Left cardiac atrium (tissue), 4 donors: Measurements from ENCODE around the gene CD300LG. TPM values are rescaled to one million over a fixed set of nuclear protein-coding genes. Genes with fewer than 3 reads are reported as not detected.
A peak's percentile ranks its signal among the peaks of the same experiment; 100 is the strongest.

ENCODE experiments used
- ATAC-seq, 2 donors: fragments of 200-7000 bp; cut with Tn5 transposase; one replicate each; pipeline ENCODE4 v1.9.1; 2020; ENCODE audit warnings: mild to moderate bottlenecking in 2 of 2, moderate library complexity in 2 of 2
- DNase-seq: peaks from one replicate; pipeline ENCODE4 v3.0.0-alpha.2; 2020
- intact Hi-C, 2 donors: fragments of 100-400 bp; cut with DNase I; formaldehyde crosslinking; loops; one replicate each; pipeline versions ENCODE4 v1.14.1 to v1.15.1; 2022 to 2023
- total RNA-seq, 2 donors: library from RNA; stranded (reverse); fragmentation: NEBNext Ultra II Directional; extraction: Animal tissue kit (Norgen Biotek cat#: 25700); gene quantifications; one replicate each; pipeline ENCODE4 v1.2.1, GENCODE V29; 2021
- donor health status: DM: no; HTN: yes; CAD: no.
- donor health status: DM: no; HTN: yes; CAD: no; lungs with severe emphysema.
- donor health status: DM: yes; HTN: yes; CAD: no.
- donor health status: Dilated cardiomyopathy.

The CD300LG gene
- total RNA-seq, 2 donors from 2014 or later = 14.5 to 15.0 TPM

DNA sequence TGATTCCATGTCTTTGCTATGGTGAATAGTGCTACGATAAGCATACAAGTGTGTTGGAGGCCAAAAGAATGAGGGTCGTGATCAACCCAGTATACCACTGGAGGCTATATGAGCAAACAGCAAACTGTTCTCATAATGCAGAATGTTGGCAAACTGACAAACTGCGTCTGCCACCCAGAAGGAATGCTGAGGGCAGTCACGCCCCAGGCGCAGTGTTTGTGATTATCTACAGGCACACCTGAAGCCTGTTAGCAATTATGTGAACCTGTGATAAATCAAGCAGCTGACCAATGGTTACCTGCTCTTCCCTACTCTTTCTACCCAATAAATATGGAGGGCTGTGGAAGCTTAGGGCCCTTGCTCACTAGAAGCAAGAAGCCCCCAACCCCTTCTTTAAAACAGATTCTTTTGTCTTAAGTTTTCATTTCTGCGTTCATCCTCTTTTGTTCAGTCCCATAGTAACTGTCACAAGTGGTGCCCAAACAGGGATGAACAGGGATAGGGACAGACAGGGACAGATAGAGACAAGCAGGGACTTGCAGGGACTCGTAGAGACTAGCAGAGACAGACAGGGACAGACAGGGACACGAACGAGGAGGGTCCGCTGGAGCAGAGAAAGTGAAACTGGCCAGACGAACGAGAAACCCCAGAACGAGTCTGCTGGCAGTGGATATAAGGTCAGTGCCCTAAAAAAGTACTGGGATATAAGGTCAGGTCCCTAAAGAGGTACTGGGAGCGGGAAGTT, 25.1 kb downstream of the CD300LG start:
- peak in 1 of 2 donors; percentile 20 for ATAC-seq
- no peak for DNase-seq
- intact Hi-C loops = loop anchor here in 1 of 2 donors (2.0 kb wide), 1 partner anchor 49 kb away; no protein-coding TSS in a partner anchor

DNA sequence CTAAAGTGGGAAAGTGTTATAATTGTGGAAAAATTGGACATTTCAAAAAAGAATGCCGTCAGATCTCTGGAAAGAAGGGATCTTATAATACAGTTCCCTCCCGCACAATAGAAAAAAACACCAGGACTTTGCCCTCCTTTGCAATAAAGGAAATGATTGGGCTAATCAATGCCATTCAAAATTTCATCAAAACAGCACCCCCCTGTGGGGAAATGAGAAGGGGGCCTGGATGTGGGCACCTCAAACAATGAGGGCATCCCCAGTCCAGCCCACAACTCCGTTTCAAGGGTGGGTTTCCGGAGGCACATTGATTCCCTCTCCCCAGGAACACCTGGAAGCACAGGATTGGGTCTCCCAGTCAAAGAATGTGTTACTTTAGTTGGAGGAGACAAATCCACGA, 26.1 kb downstream of the CD300LG start:
- intact Hi-C loops = loop anchor here in 1 of 2 donors (2.0 kb wide), 1 partner anchor 50 kb away; no protein-coding TSS in a partner anchor
- ATAC-seq (no peak), DNase-seq (no peak)

DNA sequence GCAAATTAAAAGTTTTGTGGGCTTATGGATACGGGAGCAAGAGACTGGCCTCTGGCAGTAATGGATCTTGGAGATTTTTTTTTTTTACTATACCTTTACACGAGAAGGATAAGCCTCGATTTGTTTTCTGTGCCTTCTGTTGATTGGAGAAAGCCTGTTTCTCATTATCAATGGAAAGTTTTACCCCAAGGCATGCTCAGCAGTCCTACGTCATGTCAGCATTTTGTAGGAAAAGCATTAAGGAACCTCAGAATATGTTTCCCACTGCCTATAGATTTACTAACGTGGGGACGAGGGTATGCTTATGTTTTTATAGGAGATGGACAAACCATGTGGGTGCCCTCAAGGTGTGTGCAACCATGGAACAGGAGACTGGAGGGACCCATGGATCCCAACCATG, 26.8 kb downstream of the CD300LG start:
- ATAC-seq (no peak), DNase-seq (no peak)
- intact Hi-C loops = loop anchor here in 1 of 2 donors (2.0 kb wide), 1 partner anchor 51 kb away; no protein-coding TSS in a partner anchor

DNA sequence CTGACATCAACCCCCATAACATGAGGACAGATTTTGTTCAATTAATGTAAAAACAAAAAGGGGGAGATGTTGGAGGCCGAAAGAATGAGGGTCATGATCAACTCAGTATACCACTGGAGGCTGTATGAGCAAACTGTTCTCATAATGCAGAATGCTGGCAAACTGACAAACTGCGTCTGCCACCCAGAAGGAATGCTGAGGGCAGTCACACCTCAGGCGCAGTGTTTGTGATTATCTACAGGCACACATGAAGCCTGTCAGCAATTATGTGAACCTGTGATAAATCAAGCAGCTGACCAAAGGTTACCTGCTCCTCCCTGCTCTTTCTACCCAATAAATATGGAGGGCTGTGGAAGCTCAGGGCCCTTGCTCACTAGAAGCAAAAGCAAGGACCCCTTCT, 27.3 kb downstream of the CD300LG start:
- ATAC-seq (peak; percentile 18 to 46), DNase-seq (peak; percentile 62)
- intact Hi-C loops = no loop called here

DNA sequence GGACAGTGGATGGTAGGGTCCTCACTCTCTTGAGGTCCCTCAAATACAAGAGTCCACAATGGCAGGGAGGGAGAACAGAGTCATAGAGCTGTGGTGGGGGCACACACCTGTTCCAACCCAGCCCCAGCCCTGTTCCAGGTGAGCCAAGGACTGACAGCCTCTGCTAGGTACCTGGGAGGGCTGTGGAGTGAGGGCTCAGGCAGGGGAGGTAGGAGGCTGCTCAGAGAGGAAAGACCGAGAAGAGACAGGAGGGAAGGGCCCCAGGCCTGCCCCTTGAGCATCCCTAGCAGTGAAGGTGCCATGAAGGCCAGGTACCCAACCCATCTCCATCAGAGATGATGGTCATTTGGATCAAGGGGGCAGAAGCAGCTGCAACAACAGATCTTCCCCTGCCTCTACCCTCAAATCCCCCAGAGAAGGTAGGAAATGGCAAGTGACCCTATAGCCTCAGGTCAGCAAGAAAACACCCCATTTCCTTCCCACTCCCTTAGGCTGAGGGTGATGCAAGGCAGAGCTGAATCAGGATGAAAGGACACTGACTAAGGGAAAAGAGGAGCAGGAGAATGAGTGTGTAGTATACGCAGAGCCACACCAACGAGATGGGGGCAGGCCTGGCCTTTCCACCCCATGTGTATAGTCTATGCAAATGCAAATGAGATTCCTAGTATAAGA, 28.6 kb downstream of the CD300LG start:
- intact Hi-C loops = no loop called here
- ATAC-seq (no peak), DNase-seq (no peak)

DNA sequence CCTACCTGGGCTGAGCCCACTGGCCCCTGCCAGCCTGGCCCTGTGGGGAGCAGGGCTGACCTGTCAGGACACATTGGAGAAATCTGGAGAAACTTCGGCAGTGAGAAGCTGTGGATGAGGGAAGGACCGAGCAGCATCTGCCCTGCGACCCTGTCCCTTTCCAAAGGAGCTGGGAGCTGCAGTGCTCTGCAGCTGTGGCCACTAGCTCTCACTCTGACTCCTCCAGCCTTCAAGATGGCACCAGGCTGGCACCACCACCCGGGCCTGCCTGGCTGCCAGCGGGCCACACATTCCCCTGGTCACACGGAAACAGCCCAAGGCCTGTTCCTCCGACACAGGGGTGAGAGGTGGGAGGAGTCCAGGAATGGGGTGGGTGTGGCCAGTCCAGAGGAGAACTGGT, 30.1 kb downstream of the CD300LG start:
- DNase-seq (no peak), ATAC-seq (no peak)

DNA sequence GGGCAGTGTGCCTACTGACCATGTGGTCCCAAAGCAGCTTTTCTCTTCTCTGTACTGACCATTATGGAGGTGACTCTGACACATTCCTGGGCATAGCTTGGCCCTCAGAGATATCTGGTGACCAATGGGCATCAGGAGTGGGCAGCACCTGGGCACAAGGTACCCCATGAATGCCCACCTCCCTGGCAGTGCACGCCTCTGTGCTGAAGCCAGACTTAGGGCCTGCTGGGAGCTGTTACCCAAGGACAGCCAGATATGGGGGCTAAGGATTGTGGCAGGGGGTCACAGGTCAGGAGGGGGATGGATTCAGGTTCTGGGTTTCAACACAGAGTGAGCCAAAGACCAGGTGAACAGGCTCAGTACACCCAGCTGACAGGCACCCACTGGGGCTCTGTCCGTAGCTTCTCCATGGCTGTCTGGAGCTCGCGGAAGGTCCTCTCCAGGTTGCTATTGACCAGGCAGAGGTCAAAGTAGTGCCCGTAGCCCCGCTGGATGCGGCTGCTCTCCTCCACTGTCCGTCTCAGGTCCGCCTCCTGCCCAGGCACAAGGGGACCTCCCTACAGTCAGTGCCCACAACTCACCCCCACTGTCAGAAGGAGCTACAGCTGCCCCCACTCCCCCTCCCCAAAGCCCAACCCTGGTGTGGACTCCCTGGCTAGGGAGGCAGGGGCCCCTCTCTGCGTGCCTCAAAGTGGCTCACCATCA, 30.6 kb downstream of the CD300LG start:
- intact Hi-C loops = no loop called here
- ATAC-seq (no peak), DNase-seq (no peak)

More for the DNA sequence above, 30.1 kb downstream of the CD300LG start:
- intact Hi-C loops = no loop called here

DNA sequence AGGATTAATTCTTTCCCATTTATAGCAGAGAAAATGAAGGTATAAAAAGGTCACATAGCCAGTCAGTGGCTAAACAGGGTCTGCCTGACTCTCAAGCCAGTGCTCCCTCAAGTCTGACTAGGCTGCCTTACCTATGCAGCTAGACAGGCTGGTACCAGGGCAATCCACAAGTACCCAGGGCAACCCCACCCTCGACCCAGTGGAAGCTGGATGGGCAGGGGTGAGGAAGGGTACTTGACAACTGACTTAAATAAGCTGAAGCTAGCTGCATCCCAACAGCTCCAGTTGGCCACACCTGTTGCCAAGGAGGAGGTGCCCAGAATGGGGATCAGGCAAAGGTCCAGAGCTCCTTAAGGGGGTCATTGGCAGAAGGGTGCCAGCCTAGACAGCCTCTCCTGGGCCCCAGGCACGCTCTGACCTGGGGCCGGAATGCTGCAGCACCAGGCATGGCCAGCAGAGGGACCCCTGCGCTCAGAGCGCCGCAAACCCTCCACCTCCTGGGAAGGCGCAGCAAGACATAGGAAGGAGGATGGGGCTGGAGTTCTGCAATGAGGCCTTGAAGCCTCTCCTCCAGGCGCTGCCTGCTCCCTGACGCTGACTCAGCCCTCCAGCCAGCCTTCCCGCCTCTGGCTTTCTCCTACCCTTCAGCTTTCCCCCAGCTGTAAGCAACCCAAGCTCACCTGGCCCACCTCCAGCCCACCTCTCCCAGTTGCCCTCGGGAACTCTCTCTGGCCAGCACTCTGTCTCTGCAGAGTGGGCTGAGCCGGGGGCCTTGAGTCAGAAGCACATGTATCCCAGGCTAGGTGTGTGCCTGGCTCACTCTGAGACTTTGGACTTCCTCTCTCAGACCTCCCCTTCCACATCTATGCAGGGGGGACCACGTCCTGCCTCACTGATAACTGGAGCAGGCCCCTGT, 31.5 kb downstream of the CD300LG start:
- ATAC-seq = peak; percentile 82 to 84
- intact Hi-C loops = no loop called here
- DNase-seq = peak; percentile 71

DNA sequence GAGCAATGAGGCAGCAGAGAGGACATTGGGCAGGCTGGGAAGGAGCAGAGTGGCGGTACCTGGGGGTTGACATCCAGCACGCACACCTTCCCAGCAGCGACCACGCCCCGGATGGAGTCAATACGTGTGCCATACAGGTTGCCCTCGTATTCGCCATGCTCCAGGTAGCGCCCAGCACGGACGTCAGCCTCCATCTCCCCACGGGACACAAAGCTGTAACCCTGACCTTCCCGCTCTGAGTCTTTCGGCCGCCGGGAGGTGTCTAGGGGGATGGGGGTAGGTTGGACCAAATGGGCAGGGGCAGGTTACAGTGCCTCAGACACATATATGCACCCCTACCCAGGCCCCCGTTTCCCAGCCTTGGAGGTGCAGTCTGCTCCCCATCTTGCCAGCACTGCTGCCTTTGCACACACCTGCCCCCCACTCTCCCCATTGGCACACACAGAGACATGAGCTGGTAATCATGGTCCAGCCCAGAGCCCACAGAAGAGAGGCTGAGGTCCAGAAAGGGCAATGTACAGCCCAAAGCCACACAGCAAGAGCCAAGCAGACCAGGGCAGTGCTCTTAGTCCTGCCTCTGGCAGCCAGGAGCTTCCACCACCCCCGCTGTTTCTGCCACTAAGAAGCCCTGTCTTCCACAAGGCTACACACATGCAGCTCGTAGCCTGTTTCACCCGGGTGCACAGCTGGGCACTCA, 32.9 kb downstream of the CD300LG start:
- no peak for DNase-seq
- ATAC-seq = no peak
- intact Hi-C loops = no loop called here

DNA sequence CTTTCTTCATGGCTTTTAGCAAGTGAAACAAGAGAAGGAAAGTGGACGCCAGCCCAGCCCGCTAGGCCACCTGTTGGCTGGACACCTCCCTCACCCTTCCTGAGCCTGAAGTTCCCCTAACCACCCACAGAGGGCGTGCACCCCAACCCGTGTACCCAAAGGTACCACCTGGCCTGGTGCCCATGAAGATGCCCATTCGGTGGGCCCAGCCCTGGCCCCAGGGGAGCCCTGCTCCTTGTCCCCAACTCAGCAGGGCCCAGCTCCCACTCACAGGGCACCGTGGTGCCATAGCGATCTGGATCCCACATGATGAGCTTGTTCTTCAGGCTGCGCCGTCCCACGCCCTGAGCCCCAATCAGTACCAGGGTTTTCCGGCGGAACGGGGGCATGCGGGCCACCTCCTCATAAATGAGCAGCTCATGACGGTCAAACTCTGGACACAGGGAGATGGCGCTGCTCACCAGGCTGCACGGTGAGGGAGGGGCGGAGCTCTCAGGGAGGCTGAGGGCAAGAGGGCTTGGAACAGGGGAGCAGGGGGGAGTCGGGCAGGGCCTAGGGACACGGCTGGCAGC, 33.5 kb downstream of the CD300LG start:
- ATAC-seq = no peak

DNA sequence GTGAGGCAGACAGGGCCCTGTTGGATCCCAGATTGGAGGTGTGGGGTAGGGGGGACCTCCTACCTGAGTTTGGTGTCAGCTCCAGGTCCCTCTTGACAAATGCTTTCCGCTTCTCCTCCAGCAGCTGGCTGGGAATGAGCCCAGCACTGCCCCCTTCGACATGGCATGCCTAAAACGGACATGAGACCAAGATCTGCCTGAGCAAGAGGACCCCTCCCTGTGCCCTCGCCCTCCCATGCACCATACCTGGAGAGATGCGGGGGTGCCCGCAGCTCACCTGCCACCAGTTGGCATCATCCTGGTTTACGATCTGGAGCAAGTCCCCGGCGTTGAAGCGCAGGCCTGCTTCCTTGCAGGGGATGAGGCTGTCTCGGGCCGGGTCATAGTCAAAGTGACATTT, 34.2 kb downstream of the CD300LG start:
- ATAC-seq (no peak), DNase-seq (no peak)
- intact Hi-C loops = no loop called here

More for the DNA sequence above, 33.5 kb downstream of the CD300LG start:
- DNase-seq = peak; percentile 49
- intact Hi-C loops = no loop called here

DNA sequence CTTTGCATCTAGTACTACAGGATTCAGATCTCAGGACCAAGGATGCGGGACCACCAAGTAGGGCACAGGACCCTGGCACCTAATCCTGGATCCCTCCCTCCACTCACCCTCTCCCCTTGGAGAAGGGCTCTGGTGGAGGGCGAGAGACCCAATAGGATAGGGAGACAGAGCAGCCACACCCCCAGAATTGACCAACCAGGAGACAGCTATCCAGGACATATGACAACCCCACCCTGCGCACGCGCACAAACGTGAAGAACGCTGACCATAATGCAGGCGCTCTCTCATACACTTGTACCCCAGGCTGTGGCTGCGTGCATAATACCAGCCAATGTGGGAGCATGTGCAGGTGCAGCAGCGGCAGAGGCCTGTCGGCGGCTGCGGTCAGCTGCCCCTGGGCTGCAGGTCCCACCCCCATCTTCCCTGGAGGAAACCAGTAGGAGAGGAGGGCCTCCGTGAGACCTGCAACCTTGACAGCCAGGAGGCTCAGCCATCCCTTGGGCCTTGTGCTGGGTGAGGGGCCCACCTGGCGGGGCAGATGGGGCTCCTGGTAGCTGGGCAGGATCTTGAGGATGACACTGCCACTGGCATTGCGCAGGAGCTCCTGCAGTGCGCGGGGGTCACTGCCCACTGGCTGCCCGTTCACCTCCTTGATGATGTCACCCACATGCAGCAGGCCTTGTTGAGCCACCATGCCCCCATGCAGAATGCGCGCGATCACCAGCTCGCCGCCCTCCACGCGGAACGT, 35.0 kb downstream of the CD300LG start:
- intact Hi-C loops = no loop called here
- no peak for DNase-seq
- no peak for ATAC-seq

DNA sequence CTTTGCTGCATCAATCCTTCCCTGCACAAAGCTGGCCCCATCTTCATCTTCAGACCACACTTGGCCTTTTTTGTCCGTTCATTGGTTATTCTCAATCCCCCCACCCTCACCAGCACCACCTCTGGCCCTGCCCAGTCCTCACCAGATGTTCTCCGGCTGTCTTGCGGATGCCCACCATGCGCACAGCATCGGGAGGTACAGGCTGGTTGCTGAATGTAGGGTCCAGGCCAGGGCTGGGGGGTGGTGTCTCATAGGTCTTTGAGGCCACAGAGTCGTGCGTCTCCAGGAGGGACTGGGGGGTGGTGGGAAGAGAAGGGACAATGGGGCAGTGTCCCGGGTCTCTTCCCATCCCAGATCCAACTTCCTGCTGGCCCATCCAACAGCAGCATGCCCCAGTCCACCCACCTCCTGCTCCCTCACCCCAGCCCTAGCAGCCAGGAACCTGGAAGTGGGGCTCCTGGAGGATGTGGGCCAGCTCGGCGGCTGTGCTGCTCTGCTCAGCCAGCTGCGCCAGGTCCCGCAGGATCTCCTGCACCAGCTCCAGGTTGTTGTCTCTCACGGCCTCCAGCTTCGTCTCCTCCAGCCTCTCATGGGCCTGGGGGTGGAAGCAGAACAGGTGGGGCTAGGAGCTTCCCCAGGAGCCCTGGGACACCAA, 35.9 kb downstream of the CD300LG start:
- ATAC-seq (no peak), DNase-seq (no peak)
- intact Hi-C loops = no loop called here

DNA sequence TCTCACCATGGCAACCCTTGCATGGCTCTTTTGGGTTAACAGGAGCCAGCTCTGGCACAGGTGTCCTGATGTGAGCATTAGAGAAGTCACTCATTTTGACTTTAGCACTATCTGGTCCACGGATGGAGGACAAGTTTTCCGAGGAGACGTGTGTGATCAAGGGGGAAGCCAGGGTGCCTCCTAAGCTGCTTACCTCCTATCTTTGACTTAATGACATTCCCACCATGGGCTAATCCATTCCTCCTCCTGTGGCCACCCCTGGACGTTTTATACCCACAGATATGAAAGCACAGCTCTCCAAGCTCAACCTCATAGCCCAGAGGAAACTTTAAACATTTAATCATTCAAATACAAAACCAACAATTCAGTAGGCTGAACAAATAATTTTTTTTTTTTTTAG, 41.6 kb downstream of the CD300LG start:
- no peak for DNase-seq
- intact Hi-C loops = no loop called here
- ATAC-seq = no peak

DNA sequence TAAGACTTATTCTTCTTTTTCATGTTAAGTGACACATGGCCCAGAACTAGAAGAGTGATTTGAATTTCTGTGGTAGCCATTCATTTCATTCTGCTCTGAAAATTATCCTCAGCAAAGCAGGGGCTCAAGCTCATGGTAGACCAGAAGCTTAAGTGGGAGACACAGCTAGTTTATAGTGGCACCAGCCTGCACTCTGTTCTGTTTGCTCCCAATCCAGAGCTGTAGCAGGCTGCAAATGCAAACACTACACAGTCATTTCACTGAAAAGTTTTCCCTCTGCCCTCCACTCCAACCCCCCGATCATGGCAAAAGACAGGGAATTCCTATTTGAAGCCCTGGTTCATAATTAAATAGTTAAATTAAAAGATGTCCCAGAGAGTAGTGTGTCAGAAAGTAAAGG, 43.3 kb downstream of the CD300LG start:
- ATAC-seq = no peak
- no peak for DNase-seq
- intact Hi-C loops = no loop called here

DNA sequence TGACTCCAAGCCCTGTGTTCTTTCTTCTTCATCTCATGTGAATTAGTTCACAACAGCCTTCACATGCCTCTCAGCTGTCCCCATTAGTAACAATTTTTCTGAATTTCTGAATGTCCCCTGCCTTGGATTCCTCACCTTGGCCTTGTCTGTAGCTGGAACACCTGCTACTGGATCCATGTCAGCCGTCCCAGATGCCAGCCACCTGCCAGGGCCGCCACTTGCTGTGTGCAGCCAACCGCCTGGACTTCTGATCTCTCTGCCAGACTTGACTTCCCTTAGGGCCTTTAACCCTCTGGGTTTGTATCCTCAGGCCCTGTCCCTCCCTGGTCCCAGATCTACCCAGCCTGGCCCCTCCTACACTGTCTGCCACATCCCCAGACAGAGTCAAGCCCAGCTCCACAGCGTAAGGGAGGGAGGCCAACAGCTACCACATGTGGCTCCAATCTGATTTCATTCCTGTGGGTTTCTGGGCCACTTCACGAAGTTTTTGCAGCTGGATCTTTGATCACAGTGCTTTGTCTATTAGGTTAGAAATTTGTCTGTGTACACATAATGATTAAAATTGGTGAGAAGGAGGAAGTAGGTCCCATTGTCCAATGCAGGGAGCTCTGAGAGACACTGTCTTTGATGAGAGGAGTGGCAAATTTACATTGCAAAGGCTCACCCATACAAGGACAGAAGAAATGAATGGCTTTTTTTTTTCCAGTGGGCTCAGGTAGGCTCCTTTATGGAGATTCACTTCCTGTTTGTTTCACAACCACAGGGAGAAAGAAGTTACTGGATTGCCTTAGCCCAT, 45.1 kb downstream of the CD300LG start:
- intact Hi-C loops = no loop called here
- DNase-seq (no peak), ATAC-seq (no peak)
